HG03139 (cell line): Measurements from ENCODE around the gene CHPF2.

ENCODE experiments used
- ATAC-seq: cut with Tn5 transposase; IDR thresholded peaks from one replicate; pipeline ENCODE4 v1.9.1; 2021; ENCODE audit not compliant: unreplicated experiment

The CHPF2 gene

GRCh38 chr7:151205730-151206129, 26.6 kb upstream of the CHPF2 start:
- ATAC-seq = no peak

GRCh38 chr7:151206914-151207313, 25.4 kb upstream of the CHPF2 start:
- ATAC-seq = no peak

- ATAC-seq = no peak
Observed at GRCh38 chr7:151207315-151207714, 25.0 kb upstream of the CHPF2 start.

- no peak for ATAC-seq
Observed at GRCh38 chr7:151207804-151208203, 24.5 kb upstream of the CHPF2 start.

GRCh38 chr7:151208253-151208862, 23.9 kb upstream of the CHPF2 start:
- ATAC-seq = no peak

GRCh38 chr7:151209588-151209987, 22.7 kb upstream of the CHPF2 start:
- ATAC-seq = no peak

GRCh38 chr7:151210087-151210854, 22.0 kb upstream of the CHPF2 start, which contains the start of gene H2BK1:
Gene H2BK1 (minus strand): TSS chr7:151210488. CDS start chr7:151210318, 170 bp downstream.
- no peak for ATAC-seq

GRCh38 chr7:151211155-151211772, 21.0 kb upstream of the CHPF2 start:
- ATAC-seq = no peak

GRCh38 chr7:151212626-151213025, 19.7 kb upstream of the CHPF2 start:
- ATAC-seq = no peak

- no peak for ATAC-seq
Observed at GRCh38 chr7:151213826-151214225, 18.5 kb upstream of the CHPF2 start.

- ATAC-seq = no peak
Observed at GRCh38 chr7:151215396-151215795, 16.9 kb upstream of the CHPF2 start.

GRCh38 chr7:151218170-151218569, 14.1 kb upstream of the CHPF2 start:
- no peak for ATAC-seq

- no peak for ATAC-seq
Observed at GRCh38 chr7:151223728-151224127, 8.6 kb upstream of the CHPF2 start.

- ATAC-seq = no peak
Observed at GRCh38 chr7:151225948-151226510, 6.3 kb upstream of the CHPF2 start.

GRCh38 chr7:151226560-151226874, 5.8 kb upstream of the CHPF2 start:
- no peak for ATAC-seq

- peak; percentile 99 for ATAC-seq
Observed at GRCh38 chr7:151226875-151227782, 5.2 kb upstream of the CHPF2 start, which contains the start of gene ABCF2. Gene ABCF2 (minus strand): TSS chr7:151227205. CDS start chr7:151226458, 747 bp downstream.

- no peak for ATAC-seq
Observed at GRCh38 chr7:151228024-151228866, 4.0 kb upstream of the CHPF2 start.

- ATAC-seq = no peak
Observed at GRCh38 chr7:151229249-151229648, 3.0 kb upstream of the CHPF2 start.

GRCh38 chr7:151231080-151231479, 1.2 kb upstream of the CHPF2 start:
- ATAC-seq = no peak
